H1 (cell line): ENCODE data around the gene PPM1L. TPM values are rescaled to one million over a fixed set of nuclear protein-coding genes. Genes with fewer than 3 reads are reported as not detected.

Experiments
- ATF3 ChIP-seq: IDR thresholded peaks from 2 replicates; pipeline ENCODE4 v1.6.1; 2011; ENCODE audit warnings: low read depth, mild to moderate bottlenecking, low read length; ENCODE audit not compliant: insufficient read depth
- CHD7 ChIP-seq: fragments of 300-600 bp; sonication (generic); IDR thresholded peaks from 2 replicates; pipeline ENCODE4 v1.7.1; 2012; ENCODE audit warnings: low read length, moderate library complexity, mild to moderate bottlenecking, inconsistent platforms; ENCODE audit not compliant: insufficient replicate concordance
- EGR1 ChIP-seq: IDR thresholded peaks from 2 replicates; pipeline ENCODE4 v1.6.1; 2011; ENCODE audit warnings: low read depth, low read length, borderline replicate concordance
- JUN ChIP-seq: IDR thresholded peaks from 2 replicates; pipeline ENCODE4 v1.6.1; 2011; ENCODE audit warnings: low read depth, mild to moderate bottlenecking, improper control_type of control experiment, low read length
- KDM4A ChIP-seq: IDR thresholded peaks from one replicate; pipeline ENCODE4 v1.7.1; 2012; ENCODE audit warnings: low read depth, mild to moderate bottlenecking, moderate library complexity, low read length, inconsistent platforms; ENCODE audit not compliant: severe bottlenecking
- MAX ChIP-seq: IDR thresholded peaks from 2 replicates; pipeline ENCODE4 v1.6.1; 2012; ENCODE audit warnings: inconsistent platforms
- RXRA ChIP-seq: IDR thresholded peaks from 2 replicates; pipeline ENCODE4 v1.6.1; 2011; ENCODE audit warnings: low read depth, mild to moderate bottlenecking, low read length, moderate library complexity; ENCODE audit not compliant: insufficient read depth
- SIN3A ChIP-seq, 2 experiments: IDR thresholded peaks in 1 of 2; conservative IDR thresholded peaks in 1 of 2; 2 replicates each; pipeline ENCODE4 v1.6.1; 2011 to 2012; ENCODE audit warnings: low read length in 2 of 2, improper control_type of control experiment in 1 of 2, low read depth in 1 of 2, mild to moderate bottlenecking in 1 of 2
- TAF1 ChIP-seq: IDR thresholded peaks from 2 replicates; pipeline ENCODE4 v1.6.1; 2011; ENCODE audit warnings: mild to moderate bottlenecking, low read depth, low read length
- TCF12 ChIP-seq: IDR thresholded peaks from 2 replicates; pipeline ENCODE4 v1.6.1; 2011; ENCODE audit warnings: low read depth, mild to moderate bottlenecking, low read length
- polyA plus RNA-seq, 7 experiments: library from polyadenylated mRNA; depleted of rRNA in 3 of 7; stranded (reverse) in 5 of 7; unstranded in 2 of 7; fragments of >200 nt in 5 of 7; fragments of 200-250 nt in 2 of 7; gene quantifications; 1 replicate in 5 of 7; 2 replicates in 1 of 7; 4 replicates in 1 of 7; pipeline versions ENCODE4 v1.2.1 to v1.2.3, GENCODE V29; 2011 to 2013; ENCODE audit warnings: missing spikeins in 2 of 7, mixed read lengths in 2 of 7
- total RNA-seq: library from RNA; stranded (reverse); fragmentation: NEBNext Ultra II Directional; extraction: Animal tissue kit (Norgen Biotek cat#: 25700); gene quantifications from 2 replicates; pipeline ENCODE4 v1.2.1, GENCODE V29; 2021

PPM1L gene
- total and polyA plus RNA-seq, 2 of the 8 experiments (the other 6 are each of a cell fraction or from before 2014, with no cell fraction given) = 2.8 to 18.1 TPM

- TF ChIP-seq CHD7 (no peak), MAX (no peak), ATF3 (no peak), EGR1 (no peak), RXRA (no peak), KDM4A (no peak), TCF12 (no peak), TAF1 (no peak), JUN (no peak), SIN3A (conservative IDR thresholded peaks at IDR 0.05 in 1 of 2, IDR thresholded peaks at IDR 0.05 in 1 of 2; ENCODE audit: low read depth in 1 of 2, low read length in 2 of 2) (no peak)
These were observed 25.8 kb downstream of the PPM1L start (continued) for GRCh38 chr3:160781863-160782262.
